IMR-90 (cell line): ENCODE measurements around the gene SNAP91. TPM values are rescaled to one million over a fixed set of nuclear protein-coding genes. Genes with fewer than 3 reads are reported as not detected.

Experiments used
- ATAC-seq: fragments of 200-7000 bp; cut with Tn5 transposase; 2 replicates; pipeline ENCODE4 v1.9.1; 2020; ENCODE audit warnings: low read depth, mild to moderate bottlenecking, moderate library complexity
- BruUV-seq: library from RNA; stranded (reverse); fragments of 400-500 nt; replicated peaks from 2 replicates; lab custom pipeline; 2021; lab: Mats Ljungman, UMichigan
- CTCF ChIA-PET: fragments of 300-600 bp; formaldehyde crosslinking; extraction: SDS; loops from one replicate; lab custom pipeline; 2021; ENCODE audit warnings: antibody characterized with exemption; lab: Yijun Ruan, JAX
- POLR2A ChIA-PET: fragments of 300-600 bp; sonication (Branson Sonifier 250); formaldehyde crosslinking; loops from one replicate; lab custom pipeline; 2022; ENCODE audit warnings: antibody characterized with exemption; ENCODE audit not compliant: unreplicated experiment; lab: Charles Lee
- DNase-seq: peaks from one replicate; pipeline ENCODE4 v3.0.0; 2013
- H2AFZ ChIP-seq: replicated peaks from 2 replicates; pipeline ENCODE3; 2013; ENCODE audit warnings: low read length, mild to moderate bottlenecking; ENCODE audit not compliant: poor library complexity
- H2AK5ac ChIP-seq: 2 replicates; pipeline ENCODE4 v1.6.1; 2013; ENCODE audit warnings: low read depth, low read length, inconsistent platforms
- H2AK9ac ChIP-seq: replicated peaks from 2 replicates; pipeline ENCODE3; 2013; ENCODE audit warnings: mild to moderate bottlenecking, low read depth, low read length, moderate library complexity; ENCODE audit not compliant: poor library complexity
- H2BK120ac ChIP-seq: 2 replicates; pipeline ENCODE4 v1.6.1; 2013; ENCODE audit warnings: low read depth, low read length, inconsistent platforms
- H2BK15ac ChIP-seq: 3 replicates; pipeline ENCODE4 v1.6.1; 2013; ENCODE audit warnings: low read depth, low read length, inconsistent platforms
- H2BK20ac ChIP-seq: 2 replicates; pipeline ENCODE4 v1.6.1; 2013; ENCODE audit warnings: low read depth, mild to moderate bottlenecking, inconsistent platforms, low read length, moderate library complexity
- H2BK5ac ChIP-seq: 2 replicates; pipeline ENCODE4 v1.6.1; 2013; ENCODE audit warnings: mild to moderate bottlenecking, low read depth, low read length, inconsistent platforms; ENCODE audit not compliant: poor library complexity, severe bottlenecking
- H3K14ac ChIP-seq: replicated peaks from 2 replicates; pipeline ENCODE4 v1.6.1; 2013; ENCODE audit warnings: low read depth, low read length, inconsistent platforms
- H3K18ac ChIP-seq: 2 replicates; pipeline ENCODE4 v1.6.1; 2013; ENCODE audit warnings: low read depth, low read length, control low read depth
- H3K23ac ChIP-seq: 2 replicates; pipeline ENCODE4 v1.6.1; 2013; ENCODE audit warnings: low read depth, low read length, inconsistent platforms
- H3K27ac ChIP-seq: 2 replicates; pipeline ENCODE4 v1.5.1; 2013; ENCODE audit warnings: mild to moderate bottlenecking, control low read depth, low read length; ENCODE audit not compliant: insufficient read depth
- H3K27me3 ChIP-seq: 2 replicates; pipeline ENCODE4 v1.6.1; 2013; ENCODE audit warnings: low read length; ENCODE audit not compliant: control insufficient read depth, insufficient read depth
- H3K36me3 ChIP-seq: 2 replicates; pipeline ENCODE4 v1.6.1; 2013; ENCODE audit warnings: low read length, mixed read lengths; ENCODE audit not compliant: control insufficient read depth, insufficient read depth
- H3K4ac ChIP-seq: 2 replicates; pipeline ENCODE4 v1.6.1; 2013; ENCODE audit warnings: low read depth, low read length, inconsistent platforms
- H3K4me1 ChIP-seq: 2 replicates; pipeline ENCODE4 v1.6.1; 2013; ENCODE audit warnings: low read length, mixed read lengths; ENCODE audit not compliant: control insufficient read depth, insufficient read depth
- H3K4me2 ChIP-seq: 2 replicates; pipeline ENCODE4 v1.6.1; 2013; ENCODE audit warnings: low read depth, mild to moderate bottlenecking, control low read depth, low read length, moderate library complexity
- H3K4me3 ChIP-seq: 2 replicates; pipeline ENCODE4 v1.5.1; 2013; ENCODE audit warnings: low read depth, mild to moderate bottlenecking, control low read depth, low read length, moderate library complexity; ENCODE audit not compliant: insufficient read depth
- H3K56ac ChIP-seq: 2 replicates; pipeline ENCODE4 v1.6.1; 2013; ENCODE audit warnings: low read length, inconsistent platforms; ENCODE audit not compliant: insufficient read depth; ENCODE audit errors: extremely low read depth
- H3K79me1 ChIP-seq, 2 experiments: 2 replicates each; pipeline ENCODE4 v1.6.1; 2013; ENCODE audit warnings: low read length in 2 of 2, inconsistent platforms in 1 of 2, low read depth in 1 of 2
- H3K9ac ChIP-seq: 2 replicates; pipeline ENCODE4 v1.6.1; 2013; ENCODE audit warnings: low read depth, low read length, control low read depth
- H3K9me1 ChIP-seq: 2 replicates; pipeline ENCODE4 v1.6.1; 2013; ENCODE audit warnings: low read length, inconsistent platforms; ENCODE audit not compliant: insufficient read depth
- H3K9me3 ChIP-seq: 2 replicates; pipeline ENCODE4 v1.6.1; 2013; ENCODE audit warnings: low read length; ENCODE audit not compliant: control insufficient read depth, insufficient read depth
- H4K20me1 ChIP-seq: 2 replicates; pipeline ENCODE4 v1.6.1; 2013; ENCODE audit warnings: low read length, inconsistent platforms; ENCODE audit not compliant: insufficient read depth
- H4K5ac ChIP-seq: 2 replicates; pipeline ENCODE4 v1.6.1; 2013; ENCODE audit warnings: mild to moderate bottlenecking, low read depth, low read length, control low read depth
- H4K8ac ChIP-seq, 2 experiments: 2 replicates each; pipeline ENCODE4 v1.6.1; 2013; ENCODE audit warnings: low read depth in 2 of 2, low read length in 2 of 2, control low read depth in 1 of 2, inconsistent platforms in 1 of 2
- H4K91ac ChIP-seq: 2 replicates; pipeline ENCODE4 v1.6.1; 2013; ENCODE audit warnings: low read depth, low read length, inconsistent platforms; ENCODE audit not compliant: insufficient read depth
- MAFK ChIP-seq: IDR thresholded peaks from 2 replicates; pipeline ENCODE4 v1.6.1; 2012; ENCODE audit warnings: low read depth, low read length, improper control_type of control experiment
- SMC3 ChIP-seq: fragments of 150-350 bp; IDR thresholded peaks from 2 replicates; pipeline ENCODE4 v1.6.1; 2016; ENCODE audit warnings: low read depth, mild to moderate bottlenecking, antibody characterized with exemption, low read length, moderate library complexity
- WGBS, 2 experiments: methylation state at CpG; one replicate each; pipeline versions ENCODE4 v1.1.5 to v1.1.7; 2013; ENCODE audit warnings: missing lambda C conversion rate in 2 of 2; ENCODE audit not compliant: insufficient read length in 1 of 2; ENCODE audit errors: extremely low coverage in 2 of 2; 5-methylcytosine and 5-hydroxymethylcytosine counted together
- dilution Hi-C: fragments of 300-500 bp; cut with HindIII; formaldehyde crosslinking; loops from one replicate; pipeline ENCODE4 v1.14.3; 2018; ENCODE audit warnings: low sequenced_read_pairs; ENCODE audit not compliant: unreplicated experiment
- in situ Hi-C: fragments of 300-500 bp; cut with MboI; formaldehyde crosslinking; loops from 3 replicates; pipeline ENCODE4 v1.14.3; 2019; ENCODE audit warnings: low sequenced_read_pairs, inconsistent platforms, mixed read lengths
- intact Hi-C: fragments of 100-400 bp; cut with micrococcal nuclease; formaldehyde crosslinking; loops from 2 replicates; pipeline ENCODE4 v1.10.0; 2022
- polyA plus RNA-seq, 3 experiments: library from polyadenylated mRNA; depleted of rRNA; stranded (reverse); fragments of >200 nt; gene quantifications; 2 replicates each; pipeline ENCODE4 v1.2.3, GENCODE V29; 2012; ENCODE audit warnings: low replicate concordance in 1 of 3
- total RNA-seq: library from RNA; depleted of rRNA; stranded (reverse); fragments of >200 nt; gene quantifications from 2 replicates; pipeline ENCODE4 v1.2.3, GENCODE V29; 2012

SNAP91 gene
- total and polyA plus RNA-seq, 2 of the 4 experiments (the other 2 are of a cell fraction), result not detected

GRCh38 chr6:83597051-83597450 lies 111.8 kb downstream of the SNAP91 start:
- H4K5ac ChIP-seq, result no peak overlapping the region
- H3K4me1 ChIP-seq, result 0 out of 2 replicates have a peak, but pooled peaks cover 1% of the 10 kb centered on the region
- CTCF ChIA-PET, result interaction anchor here (1.2 kb wide), 1 partner anchor 613 kb away, joined by 3 read pairs; no protein-coding TSS in a partner anchor
- no peaks in the 10 kb centered on the region for H3K36me3 ChIP-seq
- no peak overlapping the region for H4K8ac ChIP-seq
- H2BK20ac ChIP-seq, result no peak overlapping the region
- H3K4ac ChIP-seq, result no peak overlapping the region
- intact Hi-C loops, result no loop called here
- no peak overlapping the region for H3K14ac ChIP-seq
- H3K23ac ChIP-seq, result no peak overlapping the region
- H3K9me1 ChIP-seq, result no peaks in the 10 kb centered on the region; the same call in 1 of the 2 replicates
- WGBS, 2 experiments, result no CpG with 5 or more reads among the region's 1 CpG
- H3K56ac ChIP-seq, result no peak overlapping the region
- 0 out of 2 replicates have a peak, but pooled peaks have one; percentile 23 for TF ChIP-seq MAFK
- no peak for TF ChIP-seq SMC3
- ATAC-seq, result no peak
- no peak overlapping the region for H2BK5ac ChIP-seq
- no peak overlapping the region for H3K18ac ChIP-seq
- in situ Hi-C loops, result no loop called here
- H3K9ac ChIP-seq, result no peak overlapping the region
- H2BK120ac ChIP-seq, result no peak overlapping the region
- no peak overlapping the region for H3K27ac ChIP-seq
- no peak overlapping the region for H2AK9ac ChIP-seq
- H4K20me1 ChIP-seq, result no peaks in the 10 kb centered on the region
- H3K27me3 ChIP-seq, result no peaks in the 10 kb centered on the region
- no peaks in the 10 kb centered on the region for H3K9me3 ChIP-seq
- dilution Hi-C loops, result no loop called here
- H2AFZ ChIP-seq, result no peak overlapping the region
- no peaks in the 10 kb centered on the region for H3K79me1 ChIP-seq
- no peak overlapping the region for H4K91ac ChIP-seq
- DNase-seq, result no peak
- no peak overlapping the region for H3K4me3 ChIP-seq
- H2AK5ac ChIP-seq, result no peak overlapping the region
- H2BK15ac ChIP-seq, result no peak overlapping the region
- H3K4me2 ChIP-seq, result no peak overlapping the region
- BruUV-seq, result no TSS peak
- POLR2A ChIA-PET, result interaction anchor here (0.5 kb wide), 1 partner anchor 615 kb away, joined by 13 read pairs; no protein-coding TSS in a partner anchor
